Liver (tissue), 9 donors: Measurements from ENCODE around the gene SCPEP1. TPM values are rescaled to one million over a fixed set of nuclear protein-coding genes. Genes with fewer than 3 reads are reported as not detected.

Experiments
- DNase-seq: peaks from one replicate; pipeline ENCODE4 v3.0.0-alpha.2; 2017; ENCODE audit warnings: low spot score
- H3K27ac ChIP-seq, 2 donors: one replicate each; pipeline ENCODE4 v1.7.0; 2013; ENCODE audit warnings: inconsistent platforms in 2 of 2, low read length in 2 of 2, control low read depth in 1 of 2, low read depth in 1 of 2, mild to moderate bottlenecking in 1 of 2
- H3K27me3 ChIP-seq, 4 donors: one replicate each; pipeline versions ENCODE4 v1.6.1 to v1.7.0; 2013; ENCODE audit warnings: low read length in 3 of 4, inconsistent platforms in 1 of 4, mild to moderate bottlenecking in 1 of 4, moderate library complexity in 1 of 4; ENCODE audit not compliant: control insufficient read depth in 4 of 4, insufficient read depth in 4 of 4
- H3K36me3 ChIP-seq, 4 donors: one replicate each; pipeline versions ENCODE4 v1.6.1 to v1.7.0; 2013; ENCODE audit warnings: low read length in 3 of 4, mild to moderate bottlenecking in 3 of 4, low read depth in 1 of 4, moderate library complexity in 1 of 4; ENCODE audit not compliant: control insufficient read depth in 4 of 4, insufficient read depth in 3 of 4
- H3K4me1 ChIP-seq, 4 donors: one replicate each; pipeline versions ENCODE4 v1.6.1 to v1.7.0; 2013; ENCODE audit warnings: low read length in 3 of 4, mild to moderate bottlenecking in 3 of 4, moderate library complexity in 1 of 4; ENCODE audit not compliant: control insufficient read depth in 4 of 4, insufficient read depth in 4 of 4
- H3K4me3 ChIP-seq, 3 donors: one replicate each; pipeline versions ENCODE4 v1.6.1 to v1.7.0; 2013; ENCODE audit warnings: low read length in 3 of 3, control low read depth in 1 of 3, low read depth in 1 of 3, mild to moderate bottlenecking in 1 of 3
- H3K9ac ChIP-seq, 2 donors: one replicate each; pipeline ENCODE4 v1.7.0; 2013; ENCODE audit warnings: low read length in 2 of 2, mild to moderate bottlenecking in 2 of 2, moderate library complexity in 2 of 2, control low read depth in 1 of 2, low read depth in 1 of 2
- H3K9me3 ChIP-seq, 4 donors: one replicate each; pipeline versions ENCODE4 v1.6.1 to v1.7.0; 2013; ENCODE audit warnings: low read length in 3 of 4; ENCODE audit not compliant: control insufficient read depth in 4 of 4
- ATF3 ChIP-seq: IDR thresholded peaks from 2 replicates; pipeline ENCODE4 v1.6.1; 2016; ENCODE audit warnings: antibody characterized with exemption
- EGR1 ChIP-seq, 2 donors: IDR thresholded peaks; 2 replicates each; pipeline ENCODE4 v1.6.1; 2016 to 2018; ENCODE audit warnings: antibody characterized with exemption in 2 of 2, low read depth in 2 of 2
- FOXA1 ChIP-seq: IDR thresholded peaks from 2 replicates; pipeline ENCODE4 v1.6.1; 2016; ENCODE audit warnings: antibody characterized with exemption
- FOXA2 ChIP-seq: IDR thresholded peaks from 2 replicates; pipeline ENCODE4 v1.6.1; 2016; ENCODE audit warnings: antibody characterized with exemption
- HNF4G ChIP-seq: IDR thresholded peaks from 2 replicates; pipeline ENCODE4 v1.6.1; 2016; ENCODE audit warnings: antibody characterized with exemption
- JUND ChIP-seq, 2 donors: IDR thresholded peaks; 2 replicates each; pipeline ENCODE4 v1.6.1; 2016; ENCODE audit warnings: antibody characterized with exemption in 2 of 2
- MAX ChIP-seq: IDR thresholded peaks from 2 replicates; pipeline ENCODE4 v1.6.1; 2016; ENCODE audit warnings: antibody characterized with exemption
- RAD21 ChIP-seq, 2 donors: IDR thresholded peaks; 2 replicates each; pipeline ENCODE4 v1.6.1; 2016; ENCODE audit warnings: antibody characterized with exemption in 2 of 2, mild to moderate bottlenecking in 2 of 2
- SP1 ChIP-seq: IDR thresholded peaks from 2 replicates; pipeline ENCODE4 v1.6.1; 2018; ENCODE audit warnings: antibody characterized with exemption, mild to moderate bottlenecking
- YY1 ChIP-seq: IDR thresholded peaks from 2 replicates; pipeline ENCODE4 v1.6.1; 2016; ENCODE audit warnings: antibody characterized with exemption, mild to moderate bottlenecking
- ZBTB33 ChIP-seq: IDR thresholded peaks from 2 replicates; pipeline ENCODE4 v1.6.1; 2016; ENCODE audit warnings: antibody characterized with exemption
- WGBS: extraction: QIAGEN DNeasy Blood & Tissue Kit; methylation state at CpG from one replicate; pipeline ENCODE4 v1.1.7; 2013; 5-methylcytosine and 5-hydroxymethylcytosine counted together
- polyA plus RNA-seq, 2 donors: library from polyadenylated mRNA; stranded (reverse) in 1 of 2; unstranded in 1 of 2; fragments of 200-250 nt in 1 of 2; fragments of >200 nt in 1 of 2; fragmentation: Nextera tagmentation in 1 of 2; extraction: Ambion mirVana in 1 of 2; gene quantifications; one replicate each; pipeline versions ENCODE4 v1.2.1 to v1.2.3, GENCODE V29; 2013 to 2015
- total RNA-seq, 2 donors: library from RNA; depleted of rRNA; stranded (reverse); fragments of >200 nt; gene quantifications; one replicate each; pipeline ENCODE4 v1.2.3, GENCODE V29; 2014
- TF ChIP-seq, protein P1 (sequence below): fragments of 150-350 bp; IDR thresholded peaks from 2 replicates; pipeline ENCODE4 v1.5.1; 2017; ENCODE audit warnings: improper control_type of control experiment, low read depth, low read length; ENCODE audit not compliant: missing input control
- TF ChIP-seq, protein P2 (sequence below): IDR thresholded peaks from 2 replicates; pipeline ENCODE4 v1.6.1; 2016; ENCODE audit warnings: antibody characterized with exemption, mild to moderate bottlenecking
- donor health status: healthy.
- donor health status: healthy.
- donor health status: healthy.
- donor health status: healthy.
- donor health status: healthy.

The SCPEP1 gene
- total and polyA plus RNA-seq, 4 donors: 15.7 to 29.3 (median 28.2) TPM

- no peak for TF ChIP-seq ZBTB33
- no peak for TF ChIP-seq HNF4G
- no peak for TF ChIP-seq FOXA1
- no peak for TF ChIP-seq SP1
- TF ChIP-seq YY1: no peak
- TF ChIP-seq ATF3: no peak
These were observed 49.9 kb downstream of the SCPEP1 start (continued) for GRCh38 chr17:57027852-57028251.

DNA sequence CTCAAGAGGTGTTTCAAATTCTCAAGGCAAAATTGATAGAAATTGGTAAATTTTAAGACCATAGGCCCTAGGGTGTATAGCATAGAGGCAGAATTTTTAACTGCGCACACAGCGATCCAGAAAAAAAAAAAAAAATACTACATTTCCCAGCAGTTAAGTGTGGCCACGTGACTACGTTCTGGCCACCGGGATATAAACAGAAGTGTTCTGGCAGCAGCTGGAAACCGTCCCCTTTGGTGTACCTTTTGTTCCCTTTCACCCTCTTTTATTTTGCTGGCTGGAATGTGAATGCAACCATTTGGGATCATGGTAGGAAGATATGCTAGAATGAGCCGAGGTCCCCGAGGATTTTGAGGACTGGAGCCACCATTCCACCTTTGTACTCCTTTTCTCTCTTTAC is 54.4 kb downstream of the SCPEP1 start:
- no peak for TF ChIP-seq ZBTB33
- no peak for TF ChIP-seq MAX
- TF ChIP-seq, protein P1, sequence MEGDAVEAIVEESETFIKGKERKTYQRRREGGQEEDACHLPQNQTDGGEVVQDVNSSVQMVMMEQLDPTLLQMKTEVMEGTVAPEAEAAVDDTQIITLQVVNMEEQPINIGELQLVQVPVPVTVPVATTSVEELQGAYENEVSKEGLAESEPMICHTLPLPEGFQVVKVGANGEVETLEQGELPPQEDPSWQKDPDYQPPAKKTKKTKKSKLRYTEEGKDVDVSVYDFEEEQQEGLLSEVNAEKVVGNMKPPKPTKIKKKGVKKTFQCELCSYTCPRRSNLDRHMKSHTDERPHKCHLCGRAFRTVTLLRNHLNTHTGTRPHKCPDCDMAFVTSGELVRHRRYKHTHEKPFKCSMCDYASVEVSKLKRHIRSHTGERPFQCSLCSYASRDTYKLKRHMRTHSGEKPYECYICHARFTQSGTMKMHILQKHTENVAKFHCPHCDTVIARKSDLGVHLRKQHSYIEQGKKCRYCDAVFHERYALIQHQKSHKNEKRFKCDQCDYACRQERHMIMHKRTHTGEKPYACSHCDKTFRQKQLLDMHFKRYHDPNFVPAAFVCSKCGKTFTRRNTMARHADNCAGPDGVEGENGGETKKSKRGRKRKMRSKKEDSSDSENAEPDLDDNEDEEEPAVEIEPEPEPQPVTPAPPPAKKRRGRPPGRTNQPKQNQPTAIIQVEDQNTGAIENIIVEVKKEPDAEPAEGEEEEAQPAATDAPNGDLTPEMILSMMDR: no peak
- no peak for TF ChIP-seq YY1
- no peak for TF ChIP-seq ATF3
- no peak for TF ChIP-seq FOXA2
- no peak for TF ChIP-seq JUND (IDR thresholded peaks at IDR 0.05)
- TF ChIP-seq EGR1 (IDR thresholded peaks at IDR 0.05; ENCODE audit: low read depth in 2 of 2): no peak
- no peak for TF ChIP-seq HNF4G
- TF ChIP-seq, protein P2, sequence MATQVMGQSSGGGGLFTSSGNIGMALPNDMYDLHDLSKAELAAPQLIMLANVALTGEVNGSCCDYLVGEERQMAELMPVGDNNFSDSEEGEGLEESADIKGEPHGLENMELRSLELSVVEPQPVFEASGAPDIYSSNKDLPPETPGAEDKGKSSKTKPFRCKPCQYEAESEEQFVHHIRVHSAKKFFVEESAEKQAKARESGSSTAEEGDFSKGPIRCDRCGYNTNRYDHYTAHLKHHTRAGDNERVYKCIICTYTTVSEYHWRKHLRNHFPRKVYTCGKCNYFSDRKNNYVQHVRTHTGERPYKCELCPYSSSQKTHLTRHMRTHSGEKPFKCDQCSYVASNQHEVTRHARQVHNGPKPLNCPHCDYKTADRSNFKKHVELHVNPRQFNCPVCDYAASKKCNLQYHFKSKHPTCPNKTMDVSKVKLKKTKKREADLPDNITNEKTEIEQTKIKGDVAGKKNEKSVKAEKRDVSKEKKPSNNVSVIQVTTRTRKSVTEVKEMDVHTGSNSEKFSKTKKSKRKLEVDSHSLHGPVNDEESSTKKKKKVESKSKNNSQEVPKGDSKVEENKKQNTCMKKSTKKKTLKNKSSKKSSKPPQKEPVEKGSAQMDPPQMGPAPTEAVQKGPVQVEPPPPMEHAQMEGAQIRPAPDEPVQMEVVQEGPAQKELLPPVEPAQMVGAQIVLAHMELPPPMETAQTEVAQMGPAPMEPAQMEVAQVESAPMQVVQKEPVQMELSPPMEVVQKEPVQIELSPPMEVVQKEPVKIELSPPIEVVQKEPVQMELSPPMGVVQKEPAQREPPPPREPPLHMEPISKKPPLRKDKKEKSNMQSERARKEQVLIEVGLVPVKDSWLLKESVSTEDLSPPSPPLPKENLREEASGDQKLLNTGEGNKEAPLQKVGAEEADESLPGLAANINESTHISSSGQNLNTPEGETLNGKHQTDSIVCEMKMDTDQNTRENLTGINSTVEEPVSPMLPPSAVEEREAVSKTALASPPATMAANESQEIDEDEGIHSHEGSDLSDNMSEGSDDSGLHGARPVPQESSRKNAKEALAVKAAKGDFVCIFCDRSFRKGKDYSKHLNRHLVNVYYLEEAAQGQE: no peak
- TF ChIP-seq RAD21 (IDR thresholded peaks at IDR 0.05): no peak
- Histone ChIP-seq H3K9ac (no peak overlapping the region), H3K27me3 (no peaks in the 10 kb centered on the region), H3K36me3 (no peaks in the 10 kb centered on the region), H3K4me1 (peaks cover 8 to 28% (median 23%) of the 10 kb centered on the region in 4 donors), H3K4me3 (no peak overlapping the region), H3K9me3 (no peaks in the 10 kb centered on the region), H3K27ac (no peak overlapping the region)
- 72% methylated on average over 8 of the region's 8 CpGs for WGBS
- DNase-seq: no peak
